Peyer's patch (tissue), 4 donors: ENCODE measurements around the gene PLET1.

Source experiments
- POLR2A ChIP-seq, 2 donors: fragments of 450-650 bp; IDR thresholded peaks; one replicate each; pipeline ENCODE4 v1.5.1; 2017; ENCODE audit warnings: antibody characterized with exemption in 2 of 2, mild to moderate bottlenecking in 2 of 2, moderate library complexity in 2 of 2
- TF ChIP-seq, protein P1 (sequence below), 6 experiments: fragments of 450-650 bp in 4 of 6; fragments of 200-600 bp in 2 of 6; sonication (generic) in 1 of 6; IDR thresholded peaks; one replicate each; pipeline ENCODE4 v1.5.1; 2017 to 2019; ENCODE audit warnings: antibody characterized with exemption in 6 of 6, mild to moderate bottlenecking in 3 of 6, moderate library complexity in 1 of 6

DNA sequence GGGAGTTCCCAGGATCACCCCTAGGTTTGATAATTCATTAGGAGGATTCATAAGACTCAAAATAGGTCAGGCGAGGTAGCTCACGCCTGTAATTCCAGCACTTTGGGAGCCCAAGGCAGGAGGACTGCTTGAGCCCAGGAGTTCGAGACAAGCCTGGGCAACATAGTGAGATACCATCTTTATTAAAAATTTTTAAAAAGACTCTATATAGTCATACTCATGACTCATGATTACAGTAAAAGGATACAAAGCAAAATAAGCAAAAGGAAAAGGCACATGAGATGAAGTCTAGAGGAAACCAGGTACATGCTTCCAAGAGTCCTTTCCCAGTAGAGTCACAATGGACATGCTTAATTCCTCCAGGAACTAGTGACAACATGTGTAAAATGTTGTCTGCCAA lies 48.4 kb downstream of the PLET1 start:
- TF ChIP-seq POLR2A (IDR thresholded peaks at IDR 0.05), result no peak
- TF ChIP-seq, protein P1, sequence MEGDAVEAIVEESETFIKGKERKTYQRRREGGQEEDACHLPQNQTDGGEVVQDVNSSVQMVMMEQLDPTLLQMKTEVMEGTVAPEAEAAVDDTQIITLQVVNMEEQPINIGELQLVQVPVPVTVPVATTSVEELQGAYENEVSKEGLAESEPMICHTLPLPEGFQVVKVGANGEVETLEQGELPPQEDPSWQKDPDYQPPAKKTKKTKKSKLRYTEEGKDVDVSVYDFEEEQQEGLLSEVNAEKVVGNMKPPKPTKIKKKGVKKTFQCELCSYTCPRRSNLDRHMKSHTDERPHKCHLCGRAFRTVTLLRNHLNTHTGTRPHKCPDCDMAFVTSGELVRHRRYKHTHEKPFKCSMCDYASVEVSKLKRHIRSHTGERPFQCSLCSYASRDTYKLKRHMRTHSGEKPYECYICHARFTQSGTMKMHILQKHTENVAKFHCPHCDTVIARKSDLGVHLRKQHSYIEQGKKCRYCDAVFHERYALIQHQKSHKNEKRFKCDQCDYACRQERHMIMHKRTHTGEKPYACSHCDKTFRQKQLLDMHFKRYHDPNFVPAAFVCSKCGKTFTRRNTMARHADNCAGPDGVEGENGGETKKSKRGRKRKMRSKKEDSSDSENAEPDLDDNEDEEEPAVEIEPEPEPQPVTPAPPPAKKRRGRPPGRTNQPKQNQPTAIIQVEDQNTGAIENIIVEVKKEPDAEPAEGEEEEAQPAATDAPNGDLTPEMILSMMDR (IDR thresholded peaks at IDR 0.05), result no peak
